Endothelial cell of umbilical vein (primary cell): ENCODE data around the gene CIBAR2. TPM values are rescaled to one million over a fixed set of nuclear protein-coding genes. Genes with fewer than 3 reads are reported as not detected.

Experiments used
- BruUV-seq: library from RNA; stranded (reverse); fragments of 400-500 nt; replicated peaks from 2 replicates; lab custom pipeline; 2021; lab: Mats Ljungman, UMichigan
- CTCF ChIA-PET: fragments of 300-600, 350-600 bp; sonication (Branson Sonifier 250); formaldehyde crosslinking; loops from one replicate; lab custom pipeline; 2021; ENCODE audit warnings: antibody characterized with exemption, inconsistent platforms; lab: Charles Lee
- POLR2A ChIA-PET: fragments of 300-600, 350-600 bp; sonication (Branson Sonifier 250); formaldehyde crosslinking; loops from one replicate; lab custom pipeline; 2021; ENCODE audit warnings: antibody characterized with exemption, inconsistent platforms; lab: Charles Lee
- DNase-seq: peaks from one replicate; pipeline ENCODE4 v3.0.0-alpha.2; 2011; ENCODE audit warnings: low read depth, low spot score
- FAIRE-seq: peaks from 2 replicates; lab custom pipeline; 2011; peaks lifted over from hg19 to GRCh38; lab: Jason Lieb, UNC
- H2AFZ ChIP-seq: 2 replicates; pipeline ENCODE4 v1.6.0; 2012; ENCODE audit warnings: low read depth, low read length, control low read depth, inconsistent platforms
- H3K27ac ChIP-seq: 2 replicates; pipeline ENCODE4 v1.5.1; 2011; ENCODE audit warnings: low read depth, mild to moderate bottlenecking, control low read depth, low read length, moderate library complexity; ENCODE audit not compliant: insufficient read depth
- H3K27me3 ChIP-seq, 2 experiments: 2 replicates each; pipeline versions ENCODE4 v1.6.0 to v1.6.1; 2011; ENCODE audit warnings: low read length in 2 of 2, mixed read lengths in 1 of 2; ENCODE audit not compliant: control insufficient read depth in 2 of 2, insufficient read depth in 2 of 2
- H3K36me3 ChIP-seq, 2 experiments: 2 replicates in 1 of 2; 3 replicates in 1 of 2; pipeline ENCODE4 v1.5.1; 2011; ENCODE audit warnings: low read length in 2 of 2, mild to moderate bottlenecking in 1 of 2, moderate library complexity in 1 of 2; ENCODE audit not compliant: control insufficient read depth in 2 of 2, insufficient read depth in 2 of 2; ENCODE audit errors: extremely low read depth in 1 of 2
- H3K4me1 ChIP-seq: 3 replicates; pipeline ENCODE4 v1.5.1; 2011; ENCODE audit warnings: mild to moderate bottlenecking, low read length; ENCODE audit not compliant: control insufficient read depth, insufficient read depth; ENCODE audit errors: extremely low read depth
- H3K4me2 ChIP-seq: 2 replicates; pipeline ENCODE4 v1.6.1; 2011; ENCODE audit warnings: low read length, control low read depth, mixed read lengths; ENCODE audit not compliant: insufficient read depth
- H3K4me3 ChIP-seq, 3 experiments: fragments of 200-600 bp in 1 of 3; sonication (generic), shearing (Covaris generic) in 1 of 3; replicated peaks in 1 of 3; 2 replicates each; pipeline ENCODE4 v1.5.1; 2011 to 2016; ENCODE audit warnings: control low read depth in 3 of 3, low read length in 3 of 3, mild to moderate bottlenecking in 2 of 3, inconsistent platforms in 1 of 3, low read depth in 1 of 3, moderate library complexity in 1 of 3; ENCODE audit not compliant: insufficient read depth in 1 of 3
- H3K79me2 ChIP-seq: 2 replicates; pipeline ENCODE4 v1.6.0; 2012; ENCODE audit warnings: low read length, inconsistent platforms; ENCODE audit not compliant: control insufficient read depth, insufficient read depth
- H3K9ac ChIP-seq: replicated peaks from 2 replicates; pipeline ENCODE3; 2011; ENCODE audit warnings: low read length, control low read depth; ENCODE audit not compliant: insufficient read depth; ENCODE audit errors: extremely low read depth
- H3K9me1 ChIP-seq: replicated peaks from 3 replicates; pipeline ENCODE4 v1.6.0; 2011; ENCODE audit warnings: mild to moderate bottlenecking, low read length; ENCODE audit not compliant: control insufficient read depth, insufficient read depth; ENCODE audit errors: extremely low read depth
- H3K9me3 ChIP-seq: replicated peaks from 2 replicates; pipeline ENCODE4 v1.5.1; 2012; ENCODE audit warnings: low read length, inconsistent platforms; ENCODE audit not compliant: control insufficient read depth, insufficient read depth
- H4K20me1 ChIP-seq: replicated peaks from 2 replicates; pipeline ENCODE3; 2011; ENCODE audit warnings: mild to moderate bottlenecking, low read length; ENCODE audit not compliant: control insufficient read depth, insufficient read depth; ENCODE audit errors: extremely low read depth
- CTCF ChIP-seq, 2 donors: IDR thresholded peaks; 1 replicate in 1 of 2; 2 replicates in 1 of 2; pipeline ENCODE4 v1.5.1; 2011; ENCODE audit warnings: low read length in 2 of 2, mild to moderate bottlenecking in 2 of 2, moderate library complexity in 2 of 2, control low read depth in 1 of 2, inconsistent platforms in 1 of 2, low read depth in 1 of 2; ENCODE audit not compliant: insufficient read depth in 1 of 2; ENCODE audit errors: extremely low read depth in 1 of 2
- EZH2 ChIP-seq: IDR thresholded peaks from 2 replicates; pipeline ENCODE4 v1.6.1; 2012; ENCODE audit warnings: borderline replicate concordance, low read depth, mild to moderate bottlenecking, moderate library complexity, low read length, inconsistent platforms; ENCODE audit not compliant: severe bottlenecking
- FOS ChIP-seq: IDR thresholded peaks from 2 replicates; pipeline ENCODE4 v1.6.1; 2011; ENCODE audit warnings: mild to moderate bottlenecking, low read length, moderate library complexity, borderline replicate concordance; ENCODE audit not compliant: insufficient read depth
- GATA2 ChIP-seq: IDR thresholded peaks from 2 replicates; pipeline ENCODE4 v1.7.0; 2011; ENCODE audit warnings: low read depth, mild to moderate bottlenecking, moderate library complexity, mixed read lengths, low read length; ENCODE audit not compliant: insufficient read length, insufficient read depth
- JUN ChIP-seq: IDR thresholded peaks from 2 replicates; pipeline ENCODE4 v1.6.1; 2011; ENCODE audit warnings: borderline replicate concordance, low read depth; ENCODE audit not compliant: insufficient read length, insufficient read depth
- MAX ChIP-seq: IDR thresholded peaks from 2 replicates; pipeline ENCODE4 v1.6.1; 2011; ENCODE audit not compliant: insufficient read depth, insufficient read length
- MYC ChIP-seq: IDR thresholded peaks from one replicate; pipeline ENCODE4 v1.6.1; 2011; ENCODE audit warnings: mild to moderate bottlenecking, low read depth, low read length
- POLR2A ChIP-seq: IDR thresholded peaks from 2 replicates; pipeline ENCODE4 v1.6.1; 2012; ENCODE audit warnings: low read depth, mild to moderate bottlenecking, control low read depth, low read length
- POLR2AphosphoS5 ChIP-seq: IDR thresholded peaks from 2 replicates; pipeline ENCODE4 v1.6.1; 2012; ENCODE audit warnings: low read depth, mild to moderate bottlenecking, control low read depth, low read length, moderate library complexity; ENCODE audit not compliant: insufficient read depth
- dilution Hi-C: fragments of 300-500 bp; cut with MboI; formaldehyde crosslinking; loops from one replicate; pipeline ENCODE4 v1.15.0; 2019; ENCODE audit warnings: low sequenced_read_pairs; ENCODE audit not compliant: extremely low pct_ligation_motif_present
- intact Hi-C: fragments of 100-400 bp; cut with micrococcal nuclease; formaldehyde crosslinking; loops from one replicate; pipeline ENCODE4 v1.10.0; 2022
- polyA plus RNA-seq, 4 experiments: library from polyadenylated mRNA; depleted of rRNA in 3 of 4; stranded (reverse) in 3 of 4; unstranded in 1 of 4; fragments of >200 nt; gene quantifications; 2 replicates each; pipeline versions ENCODE4 v1.2.1 to v1.2.3, GENCODE V29; 2011 to 2012; ENCODE audit warnings: missing spikeins in 1 of 4
- total RNA-seq: library from RNA; stranded (reverse); gene quantifications from 2 replicates; pipeline ENCODE4 v1.2.3, GENCODE V29; 2021

Gene CIBAR2
- total and polyA plus RNA-seq, 2 donors (not counting 3 experiments of a cell fraction or from before 2014, with no cell fraction given) = 0.07 TPM; not detected in 1

- POLR2A ChIA-PET = no interaction called here
- Histone ChIP-seq H3K36me3 (no peaks in the 10 kb centered on the region), H3K4me2 (no peak overlapping the region), H3K79me2 (no peaks in the 10 kb centered on the region), H3K4me1 (peaks cover 26% of the 10 kb centered on the region), H3K9me1 (no peaks in the 10 kb centered on the region), H3K4me3 (no peak overlapping the region), H3K9me3 (no peaks in the 10 kb centered on the region), H3K27ac (no peak overlapping the region), H3K27me3 (no peaks in the 10 kb centered on the region), H2AFZ (no peak overlapping the region), H3K9ac (no peak overlapping the region), H4K20me1 (no peaks in the 10 kb centered on the region)
- BruUV-seq = no TSS peak
- CTCF ChIA-PET = interaction anchor here (0.7 to 4.7 kb wide), 8 partner anchors 10 to 120 kb away, joined by 3 to 36 read pairs (median 4); no protein-coding TSS in a partner anchor
- no peak for DNase-seq
- dilution Hi-C loops (no loop called here), intact Hi-C loops (loop anchor here (2.0 kb wide), 1 partner anchor 47 kb away; no protein-coding TSS in a partner anchor)
- TF ChIP-seq POLR2AphosphoS5 (no peak), JUN (no peak), GATA2 (no peak), FOS (no peak), EZH2 (no peak), CTCF (IDR thresholded peaks at IDR 0.05; ENCODE audit: extremely low read depth in 1 of 2, insufficient read depth in 1 of 2, low read depth in 1 of 2, low read length in 2 of 2) (no peak), MYC (no peak), POLR2A (no peak), MAX (no peak)
- FAIRE-seq = no peak
These were observed 13.5 kb upstream of the CIBAR2 start for GRCh38 chr16:85125570-85126393.
